NCI-H748 treated with DMSO at 0.1 percent for 48 hours (cell line): ENCODE measurements around the gene KIF20A.
"Not testable (repeated sequence)": the region's sequence is repeated elsewhere in the genome, so short reads cannot be mapped to it uniquely, and the experiment has no call there.

Experiments
- DNase-seq: peaks from one replicate; lab custom pipeline; 2025; lab: John Stamatoyannopoulos, UW

The KIF20A gene

GRCh38 chr5:138186002-138186447 lies 7.1 kb downstream of the KIF20A start:
- no peak for DNase-seq

DNA sequence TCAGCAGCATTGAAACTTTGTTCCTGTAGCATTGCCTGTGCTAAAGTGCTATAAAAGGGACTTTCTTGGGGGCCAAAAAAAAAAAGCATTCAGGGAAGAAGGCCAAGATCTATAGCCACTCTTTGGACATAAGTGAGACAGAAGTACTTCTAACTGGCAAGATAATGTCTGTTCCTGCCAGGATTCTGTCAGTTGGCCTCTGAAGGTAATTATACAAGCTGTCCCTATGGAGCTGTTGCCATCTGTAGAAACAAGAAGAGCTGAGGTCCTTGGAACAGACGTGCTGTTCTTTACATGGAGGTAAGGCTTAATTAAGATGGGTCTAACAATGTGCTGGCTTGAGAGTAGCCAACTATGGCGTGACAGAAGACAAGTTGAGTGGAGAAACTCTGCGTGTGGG lies 9.7 kb downstream of the KIF20A start:
- no peak for DNase-seq

DNA sequence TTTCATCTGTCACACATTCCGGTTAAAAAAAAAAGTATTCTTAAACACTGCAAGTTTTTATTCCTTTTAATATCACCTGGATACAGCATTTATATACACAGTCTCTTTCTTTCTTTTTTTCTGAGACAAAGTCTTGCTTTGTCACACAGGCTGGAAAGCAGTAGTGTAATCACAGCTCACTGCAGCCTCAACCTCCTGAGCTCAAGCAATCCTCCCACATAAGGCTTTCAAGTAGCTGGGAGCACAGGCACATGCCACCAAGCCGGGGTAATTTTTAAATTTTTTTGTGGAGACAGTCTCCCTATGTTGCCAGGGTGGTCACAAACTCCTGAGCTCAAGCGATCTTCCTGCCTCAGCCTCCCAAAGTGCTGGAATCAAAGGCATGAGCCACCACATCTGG lies 13.9 kb downstream of the KIF20A start:
- no peak for DNase-seq

DNA sequence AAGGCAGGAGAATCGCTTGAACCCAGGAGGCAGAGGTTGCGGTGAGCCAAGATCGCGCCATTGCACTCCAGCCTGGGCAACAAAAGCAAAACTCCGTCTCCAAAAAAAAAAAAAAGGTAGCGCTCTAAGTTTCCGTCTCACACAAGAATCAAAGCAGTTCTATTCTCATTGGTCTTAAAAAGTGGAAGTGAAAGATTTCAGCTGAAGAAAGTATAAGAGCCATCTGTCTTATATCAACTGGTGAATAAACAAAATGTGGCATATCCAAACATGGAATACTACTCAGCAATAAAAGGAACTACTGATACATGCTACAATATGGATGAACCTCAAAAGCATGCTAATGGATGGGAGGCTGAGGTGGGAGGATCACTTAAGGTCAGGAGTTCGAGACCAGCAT lies 14.9 kb downstream of the KIF20A start:
- DNase-seq = not testable (repeated sequence)

- DNase-seq = no peak
Observed at GRCh38 chr5:138210985-138211384, 32.1 kb downstream of the KIF20A start.

GRCh38 chr5:138212828-138213160 lies 33.9 kb downstream of the KIF20A start:
- DNase-seq = no peak

GRCh38 chr5:138213161-138214029 lies 34.5 kb downstream of the KIF20A start, which contains the start of gene CDC23:
Gene CDC23, minus strand, starts transcription at chr5:138213323. Its CDS starts 11 bp downstream, at chr5:138213312.
- DNase-seq = peak; percentile 98

DNA sequence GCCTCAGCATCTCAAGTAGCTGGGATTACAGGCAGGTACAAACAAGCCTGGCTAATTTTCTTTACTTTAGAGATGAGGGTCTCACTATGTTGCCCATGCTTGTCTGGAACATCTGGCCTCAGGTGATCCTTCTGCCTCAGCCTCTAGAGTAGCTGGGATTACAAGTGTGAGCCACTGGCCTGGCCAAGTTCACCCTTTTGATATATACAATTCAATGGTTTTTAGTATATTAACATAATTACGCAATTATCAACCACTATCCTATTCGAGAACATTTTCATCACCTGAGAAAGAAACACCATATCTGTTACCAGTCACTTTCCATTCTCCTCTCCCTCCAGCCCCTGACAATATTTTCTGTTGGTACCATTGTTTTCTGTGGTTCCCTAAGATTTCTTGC lies 37.9 kb downstream of the KIF20A start:
- DNase-seq = no peak

GRCh38 chr5:138223532-138223931 lies 44.6 kb downstream of the KIF20A start:
- no peak for DNase-seq

GRCh38 chr5:138224712-138225111 lies 45.8 kb downstream of the KIF20A start:
- DNase-seq = no peak

DNA sequence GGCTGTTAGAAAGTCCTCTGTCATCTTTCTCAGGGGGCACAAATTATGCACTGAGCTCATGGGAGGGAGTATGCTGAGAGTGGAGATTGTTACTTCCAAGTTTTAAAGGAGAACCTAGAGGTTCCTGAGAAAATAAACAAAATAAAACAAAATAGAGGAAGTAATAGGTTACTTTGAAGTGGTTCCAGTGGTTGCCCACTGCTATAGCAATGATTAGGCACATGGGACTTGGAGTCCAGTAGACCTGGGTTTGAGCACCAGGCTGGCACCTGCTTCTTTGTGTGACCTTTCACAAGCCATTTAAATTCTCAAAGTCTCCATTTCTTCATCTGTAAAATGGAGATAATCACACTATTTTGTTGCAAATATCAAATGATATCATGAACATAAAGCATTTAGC lies 48.0 kb downstream of the KIF20A start:
- DNase-seq = no peak

DNA sequence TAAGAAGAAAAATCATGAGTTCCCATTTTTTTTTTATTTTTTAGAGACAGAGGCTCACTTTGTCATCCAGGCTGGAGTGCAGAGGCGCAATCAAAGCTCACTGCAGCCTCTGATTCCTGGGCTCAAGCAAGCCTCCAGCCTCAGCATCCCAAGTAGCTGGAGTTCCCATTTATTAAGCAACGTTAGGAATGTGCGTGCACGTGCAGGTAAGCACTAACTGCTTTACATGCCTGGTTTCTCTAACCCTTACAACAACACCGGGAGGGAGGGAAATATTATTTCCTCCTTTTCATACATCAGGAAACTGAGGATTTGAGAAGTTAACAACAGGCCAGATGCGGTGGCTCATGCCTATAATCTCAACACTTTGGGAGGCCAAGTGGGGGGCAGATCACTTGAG lies 50.5 kb downstream of the KIF20A start:
- no peak for DNase-seq

DNA sequence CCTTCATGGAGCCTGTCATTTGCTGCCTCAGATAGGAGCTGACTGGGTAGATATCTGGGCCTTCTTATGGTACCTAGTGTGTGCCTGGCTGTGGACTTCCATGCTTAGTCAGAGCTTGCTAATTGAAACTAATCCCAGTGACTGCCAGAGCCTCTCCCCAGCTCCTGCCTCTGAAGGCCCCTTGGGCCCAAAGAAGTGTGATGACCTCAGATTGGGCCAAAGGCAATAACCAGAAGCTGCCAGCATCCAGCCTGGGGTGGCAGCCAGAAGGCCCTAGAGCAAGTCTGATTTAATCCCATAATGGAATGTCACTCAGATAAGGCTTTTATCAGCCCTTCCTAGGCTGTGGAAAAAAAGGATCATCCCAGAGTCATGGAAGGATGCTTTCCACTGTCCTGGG lies 51.3 kb downstream of the KIF20A start:
- no peak for DNase-seq

GRCh38 chr5:138230981-138231589 lies 52.2 kb downstream of the KIF20A start:
- DNase-seq = peak; percentile 32

DNA sequence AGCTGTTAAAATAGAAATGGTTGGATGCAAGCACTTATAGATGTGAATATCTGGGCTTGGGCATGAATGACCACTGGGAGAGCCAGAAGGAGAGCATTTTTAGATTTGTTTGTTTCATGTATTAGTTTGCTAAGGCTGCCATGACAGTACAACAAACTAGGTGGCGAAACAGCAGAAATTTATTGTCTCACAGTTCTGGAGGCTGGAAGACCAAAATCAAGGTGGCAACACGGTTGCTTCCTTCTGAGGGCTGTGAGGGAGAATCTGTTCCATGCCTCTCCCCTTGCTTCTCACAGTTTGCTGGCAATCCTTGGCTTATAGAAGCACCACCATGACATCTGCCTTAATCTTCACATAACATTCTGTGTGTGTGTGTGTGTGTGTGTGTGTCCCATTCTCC lies 54.4 kb downstream of the KIF20A start:
- DNase-seq = no peak

DNA sequence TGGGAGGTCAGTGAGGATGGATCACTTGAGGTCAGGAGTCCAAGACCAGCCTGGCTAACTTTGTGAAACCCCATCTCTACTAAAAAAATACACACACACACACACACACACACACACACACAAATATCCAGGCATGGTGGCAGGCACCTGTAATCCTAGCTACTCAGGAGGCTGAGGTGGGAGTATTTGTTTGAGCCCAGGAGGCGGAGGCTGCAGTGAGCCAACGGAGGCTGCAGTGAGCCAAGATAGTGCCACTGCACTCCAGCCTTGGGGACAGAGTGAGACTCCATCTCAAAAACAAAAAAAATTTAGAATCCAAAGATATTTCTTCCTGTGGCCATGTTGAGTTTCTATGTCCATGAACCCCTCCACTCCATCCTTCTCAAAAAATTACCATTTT lies 55.7 kb downstream of the KIF20A start:
- DNase-seq = no peak
